ENCODE results near the gene NALCN. TPM values are rescaled to one million over a fixed set of nuclear protein-coding genes. Genes with fewer than 3 reads are reported as not detected.

The NALCN gene
- total RNA-seq, 2 experiments from 2014 or later: not detected

DNA sequence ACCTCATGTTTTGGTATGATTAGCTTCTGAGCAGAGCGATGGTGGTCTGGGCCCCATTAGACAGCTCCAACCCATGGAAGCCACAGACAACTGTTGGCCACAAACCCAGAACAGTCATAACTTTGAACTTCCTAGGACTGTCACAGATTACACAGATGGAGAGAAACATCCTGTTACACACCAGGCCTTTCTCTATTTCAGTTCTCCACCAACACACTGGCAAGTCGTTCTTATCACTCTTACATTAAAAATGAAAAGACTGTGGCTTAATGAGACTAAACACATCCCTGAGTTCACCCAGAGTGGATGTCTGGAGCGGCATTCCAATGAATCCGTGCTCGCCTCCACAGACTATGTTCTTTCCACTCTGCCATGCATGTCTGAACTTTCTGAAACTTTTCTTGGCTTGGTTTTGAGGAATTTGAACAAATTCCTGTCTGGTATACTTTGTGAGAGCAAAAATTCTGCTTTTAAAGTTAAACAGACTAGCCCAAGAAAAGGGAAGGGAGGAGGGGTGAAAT is 109.1 kb downstream of the NALCN start:
- no peaks in the 10 kb centered on the region for H3K9me3 Mint-ChIP-seq (ENCODE audit: low read depth)
- H3K4me3 Mint-ChIP-seq: no peak overlapping the region
- no peaks in the 10 kb centered on the region for H3K4me1 Mint-ChIP-seq
- no peaks in the 10 kb centered on the region for H3K27me3 Mint-ChIP-seq
- no peak overlapping the region for H3K27ac Mint-ChIP-seq
- DNase-seq (no peak), ATAC-seq (no peak)
- CTCF ChIA-PET: no interaction called here
- H3K36me3 Mint-ChIP-seq: no peaks in the 10 kb centered on the region

DNA sequence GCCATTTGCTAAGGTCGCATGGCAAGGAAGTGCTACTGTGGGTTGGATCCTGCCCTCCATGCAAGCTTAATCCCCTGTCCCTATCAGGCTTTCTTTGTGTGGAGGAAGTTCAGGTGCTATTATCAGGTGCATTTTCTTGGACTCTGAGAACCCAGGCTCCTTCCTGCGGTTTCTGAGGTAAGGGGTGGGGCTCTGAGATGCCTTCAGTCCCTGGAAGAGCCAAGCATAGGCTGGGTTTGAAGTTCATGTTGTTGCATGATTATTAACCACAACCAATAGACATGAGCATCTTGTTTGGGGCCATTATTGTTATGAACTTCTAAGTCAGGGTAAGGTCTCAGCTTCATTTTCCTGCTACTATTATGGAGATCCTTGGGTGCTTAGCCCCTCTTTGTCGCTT is 109.5 kb downstream of the NALCN start:
- Mint-ChIP-seq H3K4me1 (no peaks in the 10 kb centered on the region), H3K27me3 (no peaks in the 10 kb centered on the region), H3K4me3 (no peak overlapping the region), H3K9me3 (ENCODE audit: low read depth) (no peaks in the 10 kb centered on the region), H3K27ac (no peak overlapping the region), H3K36me3 (no peaks in the 10 kb centered on the region)
- no peak for DNase-seq
- CTCF ChIA-PET: no interaction called here
- no peak for ATAC-seq

- no peaks in the 10 kb centered on the region for H3K9me3 Mint-ChIP-seq (ENCODE audit: low read depth)
- H3K27me3 Mint-ChIP-seq: no peaks in the 10 kb centered on the region
- H3K4me3 Mint-ChIP-seq: no peak overlapping the region
- no peaks in the 10 kb centered on the region for H3K36me3 Mint-ChIP-seq
- ATAC-seq: no peak
- CTCF ChIA-PET: no interaction called here
- no peak for DNase-seq
- no peaks in the 10 kb centered on the region for H3K4me1 Mint-ChIP-seq
- H3K27ac Mint-ChIP-seq: no peak overlapping the region
These were observed 110.3 kb downstream of the NALCN start for GRCh38 chr13:101305981-101306411.

- DNase-seq (no peak), ATAC-seq (no peak)
- Mint-ChIP-seq H3K27ac (no peak overlapping the region), H3K4me3 (no peak overlapping the region), H3K27me3 (no peaks in the 10 kb centered on the region), H3K4me1 (no peaks in the 10 kb centered on the region), H3K36me3 (no peaks in the 10 kb centered on the region), H3K9me3 (ENCODE audit: low read depth) (no peaks in the 10 kb centered on the region)
- CTCF ChIA-PET: no interaction called here
These were observed 112.8 kb downstream of the NALCN start for GRCh38 chr13:101303521-101303920.

DNA sequence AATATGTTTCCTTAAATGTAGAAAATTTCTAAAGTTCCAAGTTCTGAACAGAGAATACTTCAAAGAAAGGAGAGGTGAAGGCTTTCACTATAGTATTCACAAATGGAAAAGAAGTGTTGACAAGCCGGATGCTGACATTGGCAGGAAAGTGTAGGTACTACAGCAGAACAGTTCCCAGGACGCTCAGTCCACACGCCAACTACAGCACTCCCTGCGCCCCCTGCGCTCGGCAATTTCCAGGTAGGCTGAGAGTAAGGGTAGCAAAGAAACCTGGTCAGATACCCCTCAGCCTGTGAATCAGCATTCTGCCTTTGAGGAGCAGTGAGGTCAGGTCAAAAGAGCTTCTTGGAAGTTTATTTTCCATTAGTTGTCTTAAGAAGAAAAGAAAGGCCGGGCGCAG is 115.3 kb downstream of the NALCN start:
- Mint-ChIP-seq H3K9me3 (ENCODE audit: low read depth) (no peaks in the 10 kb centered on the region), H3K27ac (no peak overlapping the region), H3K36me3 (no peaks in the 10 kb centered on the region), H3K27me3 (no peaks in the 10 kb centered on the region), H3K4me1 (no peaks in the 10 kb centered on the region), H3K4me3 (no peak overlapping the region)
- ATAC-seq (no peak), DNase-seq (no peak)
- CTCF ChIA-PET: no interaction called here

GRCh38 chr13:101300531-101300930 is 115.8 kb downstream of the NALCN start:
- H3K4me1 Mint-ChIP-seq: no peaks in the 10 kb centered on the region
- H3K4me3 Mint-ChIP-seq: no peak overlapping the region
- no peak overlapping the region for H3K27ac Mint-ChIP-seq
- H3K27me3 Mint-ChIP-seq: no peaks in the 10 kb centered on the region
- no peaks in the 10 kb centered on the region for H3K9me3 Mint-ChIP-seq (ENCODE audit: low read depth)
- ATAC-seq (no peak), DNase-seq (no peak)
- CTCF ChIA-PET: no interaction called here
- H3K36me3 Mint-ChIP-seq: no peaks in the 10 kb centered on the region

- no peak overlapping the region for H3K4me3 Mint-ChIP-seq
- CTCF ChIA-PET: interaction anchor here (2.2 kb wide), 1 partner anchor 154 kb away, joined by 6 read pairs; no protein-coding TSS in a partner anchor
- H3K27me3 Mint-ChIP-seq: no peaks in the 10 kb centered on the region
- H3K27ac Mint-ChIP-seq: no peak overlapping the region
- ATAC-seq (no peak), DNase-seq (no peak)
- no peaks in the 10 kb centered on the region for H3K9me3 Mint-ChIP-seq (ENCODE audit: low read depth)
- no peaks in the 10 kb centered on the region for H3K4me1 Mint-ChIP-seq
- H3K36me3 Mint-ChIP-seq: no peaks in the 10 kb centered on the region
These were observed 117.8 kb downstream of the NALCN start for GRCh38 chr13:101298517-101298916.

- no peak overlapping the region for H3K27ac Mint-ChIP-seq
- H3K9me3 Mint-ChIP-seq (ENCODE audit: low read depth): no peaks in the 10 kb centered on the region
- H3K4me1 Mint-ChIP-seq: no peaks in the 10 kb centered on the region
- H3K27me3 Mint-ChIP-seq: no peaks in the 10 kb centered on the region
- DNase-seq: no peak
- no peak for ATAC-seq
- no peaks in the 10 kb centered on the region for H3K36me3 Mint-ChIP-seq
- H3K4me3 Mint-ChIP-seq: no peak overlapping the region
- CTCF ChIA-PET: interaction anchor here (2.2 kb wide), 1 partner anchor 153 kb away, joined by 6 read pairs; no protein-coding TSS in a partner anchor
These were observed 118.5 kb downstream of the NALCN start for GRCh38 chr13:101297794-101298193.

GRCh38 chr13:101292711-101293110 is 123.6 kb downstream of the NALCN start:
- Mint-ChIP-seq H3K27me3 (peaks cover 3% of the 10 kb centered on the region), H3K4me1 (peaks cover 5% of the 10 kb centered on the region), H3K4me3 (no peak overlapping the region), H3K36me3 (no peaks in the 10 kb centered on the region), H3K27ac (no peak overlapping the region), H3K9me3 (ENCODE audit: low read depth) (no peaks in the 10 kb centered on the region)
- no peak for ATAC-seq
- CTCF ChIA-PET: no interaction called here
- no peak for DNase-seq

GRCh38 chr13:101291646-101292515 is 124.4 kb downstream of the NALCN start:
- DNase-seq: no peak
- no peak overlapping the region for H3K27ac Mint-ChIP-seq
- no peak for ATAC-seq
- peaks cover 5% of the 10 kb centered on the region for H3K4me1 Mint-ChIP-seq
- H3K4me3 Mint-ChIP-seq: no peak overlapping the region
- CTCF ChIA-PET: no interaction called here
- H3K36me3 Mint-ChIP-seq: no peaks in the 10 kb centered on the region
- no peaks in the 10 kb centered on the region for H3K9me3 Mint-ChIP-seq (ENCODE audit: low read depth)
- H3K27me3 Mint-ChIP-seq: peaks cover 3% of the 10 kb centered on the region

- peaks cover 5% of the 10 kb centered on the region for H3K4me1 Mint-ChIP-seq
- H3K27ac Mint-ChIP-seq: no peak overlapping the region
- no peak for DNase-seq
- ATAC-seq: no peak
- CTCF ChIA-PET: no interaction called here
- H3K27me3 Mint-ChIP-seq: peaks cover 3% of the 10 kb centered on the region
- H3K4me3 Mint-ChIP-seq: no peak overlapping the region
- no peaks in the 10 kb centered on the region for H3K36me3 Mint-ChIP-seq
- H3K9me3 Mint-ChIP-seq (ENCODE audit: low read depth): no peaks in the 10 kb centered on the region
These were observed 125.1 kb downstream of the NALCN start for GRCh38 chr13:101291206-101291605.

- Mint-ChIP-seq H3K27me3 (peaks cover 3% of the 10 kb centered on the region), H3K4me3 (no peak overlapping the region), H3K27ac (no peak overlapping the region), H3K9me3 (ENCODE audit: low read depth) (no peaks in the 10 kb centered on the region), H3K36me3 (no peaks in the 10 kb centered on the region), H3K4me1 (peaks cover 5% of the 10 kb centered on the region)
- ATAC-seq (no peak), DNase-seq (no peak)
- CTCF ChIA-PET: no interaction called here
These were observed 126.5 kb downstream of the NALCN start for GRCh38 chr13:101289764-101290163.

GRCh38 chr13:101283782-101284181 is 132.5 kb downstream of the NALCN start:
- ATAC-seq (no peak), DNase-seq (no peak)
- no peak overlapping the region for H3K4me3 Mint-ChIP-seq
- H3K27ac Mint-ChIP-seq: no peak overlapping the region
- CTCF ChIA-PET: no interaction called here
- no peaks in the 10 kb centered on the region for H3K27me3 Mint-ChIP-seq
- H3K9me3 Mint-ChIP-seq (ENCODE audit: low read depth): no peaks in the 10 kb centered on the region
- no peaks in the 10 kb centered on the region for H3K4me1 Mint-ChIP-seq
- H3K36me3 Mint-ChIP-seq: no peaks in the 10 kb centered on the region

DNA sequence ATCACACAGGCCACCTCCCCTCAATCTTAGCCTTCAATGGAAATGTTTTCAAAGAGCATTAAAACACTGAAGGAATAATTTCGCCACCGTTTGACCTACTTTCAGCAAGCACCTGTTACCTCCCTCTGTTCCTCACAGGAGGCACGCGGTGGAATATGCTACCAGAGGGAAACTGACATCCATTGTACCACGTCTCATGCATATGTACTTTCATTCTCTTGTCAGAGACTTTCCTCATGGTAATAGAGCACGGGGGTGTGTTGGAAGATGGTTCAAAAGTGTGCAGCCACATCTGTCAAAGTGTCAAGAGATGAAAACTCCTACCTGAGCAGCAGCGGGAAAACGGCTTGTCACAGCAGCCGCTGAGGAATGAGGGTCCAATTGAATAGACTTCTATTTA is 143.4 kb downstream of the NALCN start:
- no peak overlapping the region for H3K27ac Mint-ChIP-seq
- no peaks in the 10 kb centered on the region for H3K36me3 Mint-ChIP-seq
- no peak for DNase-seq
- CTCF ChIA-PET: no interaction called here
- H3K4me1 Mint-ChIP-seq: no peaks in the 10 kb centered on the region
- no peaks in the 10 kb centered on the region for H3K27me3 Mint-ChIP-seq
- no peak overlapping the region for H3K4me3 Mint-ChIP-seq
- no peaks in the 10 kb centered on the region for H3K9me3 Mint-ChIP-seq (ENCODE audit: low read depth)
- ATAC-seq: no peak

Data from activated CD8-positive, alpha-beta memory T cell treated with anti-CD3 and anti-CD28 coated beads, Interleukin-2, amount 10 ng/mL, durations not matched to agents 7 days and 5 days (primary cell).